Mesendoderm (in vitro differentiated cells): ENCODE results near the gene PLAA.

Experiments used
- DNase-seq: peaks from one replicate; pipeline ENCODE4 v3.0.0; 2013
- H2AK5ac ChIP-seq: 2 replicates; pipeline ENCODE4 v1.6.1; 2013; ENCODE audit warnings: low read length, inconsistent platforms
- H2BK120ac ChIP-seq: 2 replicates; pipeline ENCODE4 v1.6.1; 2013; ENCODE audit warnings: low read depth, mild to moderate bottlenecking, low read length, moderate library complexity, mixed read lengths
- H2BK15ac ChIP-seq: replicated peaks from 2 replicates; pipeline ENCODE4 v1.6.1; 2013; ENCODE audit warnings: low read depth, mild to moderate bottlenecking, moderate library complexity
- H2BK5ac ChIP-seq: 2 replicates; pipeline ENCODE4 v1.6.1; 2013; ENCODE audit warnings: low read length, inconsistent platforms
- H3K18ac ChIP-seq: 2 replicates; pipeline ENCODE4 v1.6.1; 2013; ENCODE audit warnings: mild to moderate bottlenecking, low read length, mixed read lengths
- H3K23ac ChIP-seq: one replicate; pipeline ENCODE4 v1.6.1; 2013; ENCODE audit warnings: low read length
- H3K27ac ChIP-seq: 2 replicates; pipeline ENCODE4 v1.5.1; 2013; ENCODE audit warnings: low read depth, mild to moderate bottlenecking, inconsistent platforms, low read length, moderate library complexity
- H3K27me3 ChIP-seq: 2 replicates; pipeline ENCODE4 v1.6.1; 2013; ENCODE audit warnings: low read length, control low read depth, mild to moderate bottlenecking, inconsistent platforms; ENCODE audit not compliant: insufficient read depth, poor library complexity
- H3K36me3 ChIP-seq: 2 replicates; pipeline ENCODE4 v1.6.1; 2013; ENCODE audit warnings: low read length, inconsistent platforms; ENCODE audit not compliant: control insufficient read depth, insufficient read depth
- H3K4ac ChIP-seq: one replicate; pipeline ENCODE4 v1.6.1; 2013; ENCODE audit warnings: low read depth, mild to moderate bottlenecking, low read length, moderate library complexity
- H3K4me1 ChIP-seq: 2 replicates; pipeline ENCODE4 v1.6.1; 2013; ENCODE audit warnings: low read depth, low read length, inconsistent platforms; ENCODE audit not compliant: control insufficient read depth
- H3K4me2 ChIP-seq: 2 replicates; pipeline ENCODE4 v1.6.1; 2013; ENCODE audit warnings: low read length
- H3K4me3 ChIP-seq: 2 replicates; pipeline ENCODE4 v1.5.1; 2013; ENCODE audit warnings: mild to moderate bottlenecking, low read length
- H3K56ac ChIP-seq: one replicate; pipeline ENCODE4 v1.6.1; 2013; ENCODE audit warnings: low read length
- H3K79me1 ChIP-seq: 2 replicates; pipeline ENCODE4 v1.6.1; 2013; ENCODE audit warnings: low read length, inconsistent platforms
- H3K79me2 ChIP-seq: 2 replicates; pipeline ENCODE4 v1.6.1; 2013; ENCODE audit warnings: mild to moderate bottlenecking, low read length; ENCODE audit not compliant: control insufficient read depth, insufficient read depth
- H3K9ac ChIP-seq: 2 replicates; pipeline ENCODE4 v1.6.1; 2013; ENCODE audit warnings: low read length, inconsistent platforms
- H4K5ac ChIP-seq: one replicate; pipeline ENCODE4 v1.6.1; 2013; ENCODE audit warnings: low read length
- H4K8ac ChIP-seq: one replicate; pipeline ENCODE4 v1.6.1; 2013; ENCODE audit warnings: low read depth, mild to moderate bottlenecking, control low read depth, low read length, moderate library complexity
- WGBS: extraction: QIAGEN DNeasy Blood & Tissue Kit; methylation state at CpG from one replicate; pipeline ENCODE4 v1.1.7; 2013; ENCODE audit warnings: low lambda C conversion rate, missing lambda C conversion rate; ENCODE audit not compliant: insufficient coverage; ENCODE audit errors: extremely low coverage; 5-methylcytosine and 5-hydroxymethylcytosine counted together

Gene PLAA

GRCh38 chr9:26954050-26954508, 7.0 kb upstream of the PLAA start:
- no peak overlapping the region for H2BK120ac ChIP-seq
- no peaks in the 10 kb centered on the region for H3K79me1 ChIP-seq
- DNase-seq, result no peak
- no peak overlapping the region for H3K4ac ChIP-seq
- no peak overlapping the region for H3K9ac ChIP-seq
- no peak overlapping the region for H3K27ac ChIP-seq
- H3K4me2 ChIP-seq, result no peak overlapping the region
- H3K36me3 ChIP-seq, result no peaks in the 10 kb centered on the region
- no peak overlapping the region for H3K18ac ChIP-seq
- H4K5ac ChIP-seq, result no peak overlapping the region
- no peak overlapping the region for H2BK5ac ChIP-seq
- no peaks in the 10 kb centered on the region for H3K4me1 ChIP-seq
- no CpG with 5 or more reads among the region's 3 CpGs for WGBS
- H3K27me3 ChIP-seq, result no peaks in the 10 kb centered on the region
- no peak overlapping the region for H3K4me3 ChIP-seq
- no peak overlapping the region for H4K8ac ChIP-seq
- no peak overlapping the region for H2AK5ac ChIP-seq
- H3K23ac ChIP-seq, result no peak overlapping the region
- H2BK15ac ChIP-seq, result no peak overlapping the region
- H3K79me2 ChIP-seq, result no peaks in the 10 kb centered on the region
- no peak overlapping the region for H3K56ac ChIP-seq

DNA sequence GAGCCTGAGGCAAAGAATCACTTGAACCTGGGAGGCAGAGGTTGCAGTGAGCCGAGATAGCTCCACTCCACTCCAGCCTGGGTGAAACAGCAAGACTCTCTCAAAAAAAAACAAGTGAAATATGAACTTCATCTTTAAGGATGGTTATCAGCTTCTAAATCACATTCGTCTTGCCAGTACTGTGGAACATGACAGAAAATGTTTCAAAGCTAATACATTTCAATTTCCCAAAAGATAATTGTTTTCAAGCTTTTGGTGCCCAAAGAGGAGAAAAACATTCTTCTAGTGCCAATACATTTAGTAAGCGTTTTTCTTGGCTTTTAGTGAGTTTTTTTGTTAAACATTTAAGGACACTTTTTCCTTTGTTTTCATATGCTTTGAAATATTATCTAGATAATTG, 4.8 kb upstream of the PLAA start:
- H3K9ac ChIP-seq, result no peak overlapping the region
- no peak overlapping the region for H2AK5ac ChIP-seq
- H3K56ac ChIP-seq, result no peak overlapping the region
- no peak overlapping the region for H3K4me2 ChIP-seq
- no CpG with 5 or more reads among the region's 3 CpGs for WGBS
- H3K4ac ChIP-seq, result no peak overlapping the region
- H3K27ac ChIP-seq, result no peak overlapping the region
- no peak overlapping the region for H2BK15ac ChIP-seq
- H3K27me3 ChIP-seq, result no peaks in the 10 kb centered on the region
- no peak overlapping the region for H2BK120ac ChIP-seq
- peaks cover 2% of the 10 kb centered on the region for H3K4me1 ChIP-seq
- H4K5ac ChIP-seq, result no peak overlapping the region
- H4K8ac ChIP-seq, result no peak overlapping the region
- no peaks in the 10 kb centered on the region for H3K79me1 ChIP-seq
- H3K79me2 ChIP-seq, result peaks cover 1% of the 10 kb centered on the region
- H3K23ac ChIP-seq, result no peak overlapping the region
- no peaks in the 10 kb centered on the region for H3K36me3 ChIP-seq
- H2BK5ac ChIP-seq, result no peak overlapping the region
- no peak for DNase-seq
- H3K18ac ChIP-seq, result no peak overlapping the region
- H3K4me3 ChIP-seq, result no peak overlapping the region

- Histone ChIP-seq H3K18ac (no peak overlapping the region), H2AK5ac (no peak overlapping the region), H3K4ac (no peak overlapping the region), H3K4me1 (peaks cover 2% of the 10 kb centered on the region), H3K36me3 (no peaks in the 10 kb centered on the region), H3K27me3 (no peaks in the 10 kb centered on the region), H3K4me3 (no peak overlapping the region), H3K9ac (no peak overlapping the region), H2BK120ac (no peak overlapping the region), H3K56ac (no peak overlapping the region), H3K79me2 (peaks cover 14% of the 10 kb centered on the region), H2BK15ac (no peak overlapping the region), H3K27ac (no peak overlapping the region), H3K79me1 (no peaks in the 10 kb centered on the region), H2BK5ac (no peak overlapping the region), H3K23ac (no peak overlapping the region), H3K4me2 (no peak overlapping the region), H4K5ac (no peak overlapping the region), H4K8ac (no peak overlapping the region)
- no CpG with 5 or more reads among the region's 1 CpG for WGBS
- DNase-seq, result no peak
These were observed 3.5 kb upstream of the PLAA start for GRCh38 chr9:26950521-26950920.

DNA sequence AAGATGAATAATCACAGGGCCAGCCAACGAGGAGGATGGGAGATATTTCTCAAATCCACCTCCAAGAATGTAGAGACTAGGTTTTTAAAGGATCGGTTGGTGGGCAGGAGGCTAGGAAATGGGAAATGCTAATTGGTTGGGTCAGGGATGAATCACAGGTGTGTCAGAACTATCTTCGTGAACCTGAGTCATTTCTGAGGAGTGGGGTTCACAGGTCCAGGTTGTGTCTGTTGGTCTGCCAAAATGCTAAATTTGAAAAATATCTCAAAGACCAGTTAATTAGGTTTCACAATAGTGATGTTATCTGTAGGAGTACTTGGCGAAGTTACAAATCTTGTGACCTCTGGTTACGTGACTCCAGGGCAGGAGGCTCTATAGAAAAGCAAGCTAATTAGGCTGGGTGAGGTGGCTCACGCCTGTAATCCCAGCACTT, 2.6 kb upstream of the PLAA start:
- H4K5ac ChIP-seq, result no peak overlapping the region
- no peak overlapping the region for H2BK5ac ChIP-seq
- H3K18ac ChIP-seq, result no peak overlapping the region
- no peak overlapping the region for H3K56ac ChIP-seq
- H3K79me1 ChIP-seq, result no peaks in the 10 kb centered on the region
- no peak overlapping the region for H3K27ac ChIP-seq
- no peak overlapping the region for H3K9ac ChIP-seq
- H3K36me3 ChIP-seq, result no peaks in the 10 kb centered on the region
- DNase-seq, result peak; percentile 47
- H3K79me2 ChIP-seq, result peaks cover 20% of the 10 kb centered on the region
- H3K4me1 ChIP-seq, result peaks cover 2% of the 10 kb centered on the region
- no peak overlapping the region for H3K23ac ChIP-seq
- WGBS, result no CpG with 5 or more reads among the region's 6 CpGs
- H3K4ac ChIP-seq, result no peak overlapping the region
- H3K27me3 ChIP-seq, result no peaks in the 10 kb centered on the region
- no peak overlapping the region for H3K4me3 ChIP-seq
- no peak overlapping the region for H2BK15ac ChIP-seq
- H2AK5ac ChIP-seq, result no peak overlapping the region
- no peak overlapping the region for H3K4me2 ChIP-seq
- no peak overlapping the region for H2BK120ac ChIP-seq
- H4K8ac ChIP-seq, result no peak overlapping the region

DNA sequence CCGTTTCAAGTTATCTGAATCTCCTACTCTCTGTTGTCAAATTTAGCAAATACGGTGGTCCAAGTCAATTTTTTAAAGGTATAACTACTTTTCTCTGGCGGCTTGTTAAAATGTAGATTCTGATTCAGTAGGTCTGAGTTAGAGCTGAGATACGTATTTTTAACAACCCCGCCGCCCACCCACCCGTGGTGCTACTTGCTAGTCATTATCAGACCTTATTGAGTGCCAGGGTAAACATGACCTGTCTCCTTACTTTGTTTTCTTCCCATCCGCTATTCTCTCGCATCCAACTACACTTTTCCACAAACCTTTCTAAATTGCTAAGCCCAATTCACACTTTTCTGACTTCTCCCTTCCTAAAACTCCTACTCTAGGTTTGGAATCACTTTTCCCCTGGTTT, 694 bp upstream of the PLAA start:
- no peak overlapping the region for H3K4ac ChIP-seq
- H4K8ac ChIP-seq, result no peak overlapping the region
- no peak overlapping the region for H2BK120ac ChIP-seq
- H3K27me3 ChIP-seq, result no peaks in the 10 kb centered on the region
- no peak overlapping the region for H3K23ac ChIP-seq
- no peaks in the 10 kb centered on the region for H3K36me3 ChIP-seq
- H2BK5ac ChIP-seq, result no peak overlapping the region
- peak overlapping the region; percentile 16 for H3K4me2 ChIP-seq
- peak overlapping the region; percentile 99 for H3K56ac ChIP-seq
- peaks cover 2% of the 10 kb centered on the region for H3K4me1 ChIP-seq
- H3K9ac ChIP-seq, result peak overlapping the region; percentile 98
- peaks cover 38% of the 10 kb centered on the region for H3K79me2 ChIP-seq
- no peaks in the 10 kb centered on the region for H3K79me1 ChIP-seq
- no peak overlapping the region for H3K18ac ChIP-seq
- H3K4me3 ChIP-seq, result peak overlapping the region; percentile 89
- H4K5ac ChIP-seq, result no peak overlapping the region
- peak; percentile 55 for DNase-seq
- no peak overlapping the region for H2BK15ac ChIP-seq
- H2AK5ac ChIP-seq, result no peak overlapping the region
- peak overlapping the region; percentile 98 for H3K27ac ChIP-seq
- 100% methylated on average over 1 of the region's 9 CpGs for WGBS

- Histone ChIP-seq H3K9ac (peak overlapping the region; percentile 98), H3K79me2 (peaks cover 53% of the 10 kb centered on the region), H3K27ac (no peak overlapping the region), H4K8ac (no peak overlapping the region), H3K23ac (no peak overlapping the region), H2BK15ac (no peak overlapping the region), H3K79me1 (peaks cover 1% of the 10 kb centered on the region), H3K36me3 (no peaks in the 10 kb centered on the region), H3K4me2 (peak overlapping the region; percentile 72), H2AK5ac (no peak overlapping the region), H2BK5ac (no peak overlapping the region), H3K4ac (no peak overlapping the region), H3K56ac (peak overlapping the region; percentile 77), H4K5ac (no peak overlapping the region), H3K18ac (no peak overlapping the region), H3K27me3 (no peaks in the 10 kb centered on the region), H2BK120ac (no peak overlapping the region), H3K4me3 (peak overlapping the region; percentile 1), H3K4me1 (peaks cover 2% of the 10 kb centered on the region)
- peak; percentile 40 for DNase-seq
- no CpG with 5 or more reads among the region's 2 CpGs for WGBS
These were observed 1.5 kb downstream of the PLAA start for GRCh38 chr9:26945591-26945990.
